ENCODE data around the gene KAT6B.

The KAT6B gene

GRCh38 chr10:74841265-74841973 is 15.0 kb downstream of the KAT6B start:
- Histone ChIP-seq H3K36me3 (ENCODE audit: insufficient read depth) (no peaks in the 10 kb centered on the region), H3K79me2 (ENCODE audit: insufficient read depth, low read depth) (peaks cover 4% of the 10 kb centered on the region; the same call in 1 of the 2 replicates), H3K27ac (no peak overlapping the region), H3K4me2 (no peak overlapping the region), H3K4me3 (IDR thresholded peaks at IDR 0.05; ENCODE audit: insufficient read depth, low read depth, low read length) (no peak overlapping the region), H2AFZ (ENCODE audit: low read depth) (no peak overlapping the region), H4K20me1 (ENCODE audit: insufficient read depth) (no peaks in the 10 kb centered on the region), H3K9ac (no peak overlapping the region), H3K27me3 (ENCODE audit: insufficient read depth, low read depth) (no peaks in the 10 kb centered on the region), H3K4me1 (ENCODE audit: low read depth, poor library complexity, severe bottlenecking) (peaks cover 6% of the 10 kb centered on the region)
- TF ChIP-seq CTCF (conservative IDR thresholded peaks at IDR 0.05; ENCODE audit: low read depth, low read length), result no peak

- Histone ChIP-seq H2AFZ (ENCODE audit: low read depth) (no peak overlapping the region), H3K27me3 (ENCODE audit: insufficient read depth, low read depth) (no peaks in the 10 kb centered on the region), H4K20me1 (ENCODE audit: insufficient read depth) (no peaks in the 10 kb centered on the region), H3K4me2 (no peak overlapping the region), H3K36me3 (ENCODE audit: insufficient read depth) (no peaks in the 10 kb centered on the region), H3K4me3 (IDR thresholded peaks at IDR 0.05; ENCODE audit: insufficient read depth, low read depth, low read length) (no peak overlapping the region), H3K79me2 (ENCODE audit: insufficient read depth, low read depth) (peaks cover 4% of the 10 kb centered on the region; the same call in 1 of the 2 replicates), H3K4me1 (ENCODE audit: low read depth, poor library complexity, severe bottlenecking) (peaks cover 6% of the 10 kb centered on the region), H3K27ac (no peak overlapping the region), H3K9ac (no peak overlapping the region)
- no peak for TF ChIP-seq CTCF (conservative IDR thresholded peaks at IDR 0.05; ENCODE audit: low read depth, low read length)
Measured at GRCh38 chr10:74842301-74842954, 16.0 kb downstream of the KAT6B start.

DNA sequence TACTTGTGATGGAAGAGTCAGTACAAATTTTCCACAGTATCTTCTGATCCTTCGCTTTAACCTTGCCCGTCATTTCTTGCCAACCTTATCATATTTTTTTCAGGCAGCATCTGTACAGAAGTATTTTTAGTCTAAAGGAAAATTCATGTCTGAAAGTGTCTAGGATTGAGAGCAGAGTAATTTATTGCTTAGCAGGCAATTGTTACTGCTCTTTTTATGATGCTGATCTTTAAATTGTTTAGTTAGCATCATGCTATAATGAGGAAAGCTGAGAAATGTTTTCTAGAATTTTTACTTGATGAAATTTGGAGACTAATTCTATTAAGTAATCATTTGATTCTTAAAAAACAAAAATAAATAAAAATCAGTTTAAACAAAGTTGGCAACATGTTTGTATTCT is 20.6 kb downstream of the KAT6B start:
- no peak overlapping the region for H3K27ac ChIP-seq
- no peaks in the 10 kb centered on the region for H4K20me1 ChIP-seq (ENCODE audit: insufficient read depth)
- 0 out of 2 replicates have a peak, but pooled peaks cover 4% of the 10 kb centered on the region for H3K79me2 ChIP-seq (ENCODE audit: insufficient read depth, low read depth)
- H3K27me3 ChIP-seq (ENCODE audit: insufficient read depth, low read depth), result no peaks in the 10 kb centered on the region
- peaks cover 1% of the 10 kb centered on the region for H3K4me1 ChIP-seq (ENCODE audit: low read depth, poor library complexity, severe bottlenecking)
- TF ChIP-seq CTCF (conservative IDR thresholded peaks at IDR 0.05; ENCODE audit: low read depth, low read length), result no peak
- H2AFZ ChIP-seq (ENCODE audit: low read depth), result no peak overlapping the region
- H3K4me3 ChIP-seq (IDR thresholded peaks at IDR 0.05; ENCODE audit: insufficient read depth, low read depth, low read length), result no peak overlapping the region
- no peak overlapping the region for H3K9ac ChIP-seq
- no peak overlapping the region for H3K4me2 ChIP-seq
- H3K36me3 ChIP-seq (ENCODE audit: insufficient read depth), result no peaks in the 10 kb centered on the region

GRCh38 chr10:74851831-74852230 is 25.4 kb downstream of the KAT6B start:
- Histone ChIP-seq H3K27me3 (ENCODE audit: insufficient read depth, low read depth) (no peaks in the 10 kb centered on the region), H3K4me1 (ENCODE audit: low read depth, poor library complexity, severe bottlenecking) (no peaks in the 10 kb centered on the region), H2AFZ (ENCODE audit: low read depth) (no peak overlapping the region), H3K27ac (no peak overlapping the region), H3K4me2 (no peak overlapping the region), H3K4me3 (IDR thresholded peaks at IDR 0.05; ENCODE audit: insufficient read depth, low read depth, low read length) (no peak overlapping the region), H3K36me3 (ENCODE audit: insufficient read depth) (no peaks in the 10 kb centered on the region), H3K79me2 (ENCODE audit: insufficient read depth, low read depth) (peaks cover 9% of the 10 kb centered on the region; the same call in 1 of the 2 replicates), H4K20me1 (ENCODE audit: insufficient read depth) (no peaks in the 10 kb centered on the region), H3K9ac (no peak overlapping the region)
- TF ChIP-seq CTCF (conservative IDR thresholded peaks at IDR 0.05; ENCODE audit: low read depth, low read length), result no peak

Measured in KMS-11 (cell line).